Activated CD8-positive, alpha-beta memory T cell treated with anti-CD3 and anti-CD28 coated beads, Interleukin-2, amount 10 ng/mL, durations not matched to agents 7 days and 5 days (primary cell): ENCODE data around the gene MACROD2. TPM values are rescaled to one million over a fixed set of nuclear protein-coding genes. Genes with fewer than 3 reads are reported as not detected.

Experiments used
- ATAC-seq: fragments of 150-1000 bp; cut with Tn5 transposase; one replicate; pipeline ENCODE4 v1.10.0; 2021; ENCODE audit warnings: moderate library complexity
- CTCF ChIA-PET: fragments of 350-600 bp; sonication (Branson Sonifier 250); formaldehyde crosslinking; loops from one replicate; lab custom pipeline; 2021; ENCODE audit warnings: antibody characterized with exemption; lab: Charles Lee
- DNase-seq: peaks from one replicate; pipeline ENCODE4 v3.0.0-alpha.2; 2020
- H3K27ac Mint-ChIP-seq: one replicate; pipeline ENCODE4 v1.8.0; 2021; ENCODE audit warnings: mild to moderate bottlenecking, mixed read lengths
- H3K27me3 Mint-ChIP-seq: one replicate; pipeline ENCODE4 v1.8.0; 2021; ENCODE audit warnings: mixed read lengths
- H3K36me3 Mint-ChIP-seq: one replicate; pipeline ENCODE4 v1.8.0; 2021; ENCODE audit warnings: mild to moderate bottlenecking, mixed read lengths
- H3K4me1 Mint-ChIP-seq: one replicate; pipeline ENCODE4 v1.8.0; 2021; ENCODE audit warnings: mixed read lengths
- H3K4me3 Mint-ChIP-seq: one replicate; pipeline ENCODE4 v1.8.0; 2021; ENCODE audit warnings: mild to moderate bottlenecking, moderate library complexity, mixed read lengths
- H3K9me3 Mint-ChIP-seq: one replicate; pipeline ENCODE4 v1.8.0; 2022; ENCODE audit warnings: low read depth, mixed read lengths
- total RNA-seq, 2 experiments: library from RNA; stranded (reverse); gene quantifications; one replicate each; pipeline ENCODE4 v1.2.3, GENCODE V29; 2021

The MACROD2 gene
- total RNA-seq, 2 experiments from 2014 or later: not detected

GRCh38 chr20:14828459-14828858, 833.1 kb downstream of the MACROD2 start:
- Mint-ChIP-seq H3K4me1 (no peaks in the 10 kb centered on the region), H3K36me3 (no peaks in the 10 kb centered on the region), H3K27ac (no peak overlapping the region), H3K9me3 (peaks cover 4% of the 10 kb centered on the region), H3K4me3 (no peak overlapping the region), H3K27me3 (no peaks in the 10 kb centered on the region)
- ATAC-seq: no peak
- no peak for DNase-seq
- CTCF ChIA-PET: no interaction called here

GRCh38 chr20:14829906-14830305, 834.6 kb downstream of the MACROD2 start:
- Mint-ChIP-seq H3K9me3 (peaks cover 4% of the 10 kb centered on the region), H3K27ac (no peak overlapping the region), H3K36me3 (no peaks in the 10 kb centered on the region), H3K4me1 (no peaks in the 10 kb centered on the region), H3K4me3 (no peak overlapping the region), H3K27me3 (no peaks in the 10 kb centered on the region)
- DNase-seq (no peak), ATAC-seq (no peak)
- CTCF ChIA-PET: no interaction called here

GRCh38 chr20:14830466-14830865, 835.1 kb downstream of the MACROD2 start:
- CTCF ChIA-PET: no interaction called here

GRCh38 chr20:14830899-14831298, 835.6 kb downstream of the MACROD2 start:
- H3K4me1 Mint-ChIP-seq: no peaks in the 10 kb centered on the region
- ATAC-seq: no peak
- no peak for DNase-seq
- peaks cover 4% of the 10 kb centered on the region for H3K9me3 Mint-ChIP-seq
- CTCF ChIA-PET: no interaction called here
- H3K4me3 Mint-ChIP-seq: no peak overlapping the region
- no peaks in the 10 kb centered on the region for H3K36me3 Mint-ChIP-seq
- H3K27me3 Mint-ChIP-seq: no peaks in the 10 kb centered on the region
- H3K27ac Mint-ChIP-seq: no peak overlapping the region

More at GRCh38 chr20:14830466-14830865, 835.1 kb downstream of the MACROD2 start:
- no peaks in the 10 kb centered on the region for H3K27me3 Mint-ChIP-seq
- H3K4me1 Mint-ChIP-seq: no peaks in the 10 kb centered on the region
- ATAC-seq: no peak
- no peak overlapping the region for H3K27ac Mint-ChIP-seq
- no peak overlapping the region for H3K4me3 Mint-ChIP-seq
- H3K36me3 Mint-ChIP-seq: no peaks in the 10 kb centered on the region
- no peak for DNase-seq
- H3K9me3 Mint-ChIP-seq: peaks cover 4% of the 10 kb centered on the region

- DNase-seq (no peak), ATAC-seq (no peak)
- Mint-ChIP-seq H3K27ac (no peak overlapping the region), H3K36me3 (no peaks in the 10 kb centered on the region), H3K4me3 (no peak overlapping the region), H3K4me1 (no peaks in the 10 kb centered on the region), H3K27me3 (no peaks in the 10 kb centered on the region), H3K9me3 (peaks cover 5% of the 10 kb centered on the region)
- CTCF ChIA-PET: no interaction called here
Measured at GRCh38 chr20:14832630-14833029, 837.3 kb downstream of the MACROD2 start.

- Mint-ChIP-seq H3K9me3 (peaks cover 9% of the 10 kb centered on the region), H3K4me3 (no peak overlapping the region), H3K27me3 (no peaks in the 10 kb centered on the region), H3K27ac (no peak overlapping the region), H3K4me1 (no peaks in the 10 kb centered on the region), H3K36me3 (no peaks in the 10 kb centered on the region)
- DNase-seq: no peak
- no peak for ATAC-seq
- CTCF ChIA-PET: no interaction called here
Measured at GRCh38 chr20:14838663-14839628, 843.6 kb downstream of the MACROD2 start.

- H3K27ac Mint-ChIP-seq: no peak overlapping the region
- CTCF ChIA-PET: no interaction called here
- no peaks in the 10 kb centered on the region for H3K36me3 Mint-ChIP-seq
Measured at GRCh38 chr20:14845199-14846160, 850.2 kb downstream of the MACROD2 start.

GRCh38 chr20:14848806-14849205, 853.5 kb downstream of the MACROD2 start:
- H3K9me3 Mint-ChIP-seq: peaks cover 4% of the 10 kb centered on the region
- H3K4me1 Mint-ChIP-seq: no peaks in the 10 kb centered on the region
- H3K4me3 Mint-ChIP-seq: no peak overlapping the region
- H3K27me3 Mint-ChIP-seq: no peaks in the 10 kb centered on the region
- ATAC-seq (no peak), DNase-seq (no peak)
- CTCF ChIA-PET: no interaction called here
- H3K27ac Mint-ChIP-seq: no peak overlapping the region
- no peaks in the 10 kb centered on the region for H3K36me3 Mint-ChIP-seq

More at GRCh38 chr20:14845199-14846160, 850.2 kb downstream of the MACROD2 start:
- Mint-ChIP-seq H3K27me3 (no peaks in the 10 kb centered on the region), H3K4me1 (no peaks in the 10 kb centered on the region), H3K4me3 (no peak overlapping the region), H3K9me3 (peaks cover 7% of the 10 kb centered on the region)
- no peak for DNase-seq
- ATAC-seq: no peak

- CTCF ChIA-PET: no interaction called here
- Mint-ChIP-seq H3K9me3 (peaks cover 4% of the 10 kb centered on the region), H3K4me1 (no peaks in the 10 kb centered on the region), H3K27me3 (no peaks in the 10 kb centered on the region), H3K27ac (no peak overlapping the region), H3K36me3 (no peaks in the 10 kb centered on the region), H3K4me3 (no peak overlapping the region)
- DNase-seq (no peak), ATAC-seq (no peak)
Measured at GRCh38 chr20:14853079-14853478, 857.8 kb downstream of the MACROD2 start.

GRCh38 chr20:14855171-14855570, 859.9 kb downstream of the MACROD2 start:
- ATAC-seq (no peak), DNase-seq (no peak)
- Mint-ChIP-seq H3K27ac (no peak overlapping the region), H3K9me3 (peaks cover 4% of the 10 kb centered on the region), H3K4me1 (no peaks in the 10 kb centered on the region), H3K4me3 (no peak overlapping the region), H3K36me3 (no peaks in the 10 kb centered on the region), H3K27me3 (no peaks in the 10 kb centered on the region)
- CTCF ChIA-PET: no interaction called here

- no peaks in the 10 kb centered on the region for H3K36me3 Mint-ChIP-seq
- no peak overlapping the region for H3K27ac Mint-ChIP-seq
- CTCF ChIA-PET: no interaction called here
- no peak overlapping the region for H3K4me3 Mint-ChIP-seq
- DNase-seq: no peak
- H3K27me3 Mint-ChIP-seq: no peaks in the 10 kb centered on the region
- peaks cover 4% of the 10 kb centered on the region for H3K9me3 Mint-ChIP-seq
- ATAC-seq: no peak
- H3K4me1 Mint-ChIP-seq: no peaks in the 10 kb centered on the region
Measured at GRCh38 chr20:14859627-14860026, 864.3 kb downstream of the MACROD2 start.

- Mint-ChIP-seq H3K4me3 (no peak overlapping the region), H3K27ac (no peak overlapping the region), H3K36me3 (no peaks in the 10 kb centered on the region)
Measured at GRCh38 chr20:14860410-14860814, 865.1 kb downstream of the MACROD2 start.

GRCh38 chr20:14861028-14861699, 865.8 kb downstream of the MACROD2 start:
- CTCF ChIA-PET: no interaction called here

More at GRCh38 chr20:14860410-14860814, 865.1 kb downstream of the MACROD2 start:
- H3K9me3 Mint-ChIP-seq: peaks cover 4% of the 10 kb centered on the region
- DNase-seq: no peak
- CTCF ChIA-PET: no interaction called here
- no peaks in the 10 kb centered on the region for H3K27me3 Mint-ChIP-seq
- no peak for ATAC-seq
- H3K4me1 Mint-ChIP-seq: no peaks in the 10 kb centered on the region

More at GRCh38 chr20:14861028-14861699, 865.8 kb downstream of the MACROD2 start:
- no peaks in the 10 kb centered on the region for H3K36me3 Mint-ChIP-seq
- ATAC-seq (no peak), DNase-seq (no peak)
- H3K4me3 Mint-ChIP-seq: no peak overlapping the region
- peaks cover 4% of the 10 kb centered on the region for H3K9me3 Mint-ChIP-seq
- no peak overlapping the region for H3K27ac Mint-ChIP-seq
- H3K27me3 Mint-ChIP-seq: no peaks in the 10 kb centered on the region
- H3K4me1 Mint-ChIP-seq: no peaks in the 10 kb centered on the region
